Body of pancreas (tissue), 4 donors: ENCODE measurements around the gene IL1RAPL1. TPM values are rescaled to one million over a fixed set of nuclear protein-coding genes. Genes with fewer than 3 reads are reported as not detected.

Experiments used
- ATAC-seq: fragments of 150-250 bp; one replicate; pipeline ENCODE4 v1.9.1; 2016
- DNase-seq, 4 donors: peaks; one replicate each; pipeline ENCODE4 v3.0.0-alpha.2; 2019
- H3K27ac ChIP-seq, 4 donors: fragments of 200-600 bp; sonication (generic); 1 replicate in 3 of 4; 2 replicates in 1 of 4; pipeline versions ENCODE4 v1.5.1 to v1.6.1; 2016 to 2019; ENCODE audit warnings: mild to moderate bottlenecking in 1 of 4, mixed read lengths in 1 of 4, moderate library complexity in 1 of 4
- H3K27me3 ChIP-seq, 2 donors: fragments of 200-600 bp; sonication (generic); one replicate each; pipeline ENCODE4 v1.6.0; 2016; ENCODE audit warnings: mild to moderate bottlenecking in 1 of 2
- H3K36me3 ChIP-seq, 2 donors: fragments of 200-600 bp; sonication (generic); replicated peaks in 1 of 2; 2 replicates each; pipeline ENCODE4 v1.5.1; 2016; ENCODE audit warnings: low read depth in 2 of 2; ENCODE audit not compliant: insufficient read depth in 1 of 2
- H3K4me1 ChIP-seq: fragments of 200-600 bp; sonication (generic); one replicate; pipeline ENCODE4 v1.6.0; 2016
- H3K4me3 ChIP-seq, 2 donors: fragments of 200-600 bp; sonication (generic); 1 replicate in 1 of 2; 2 replicates in 1 of 2; pipeline ENCODE4 v1.5.1; 2016 to 2019
- H3K9me3 ChIP-seq, 3 donors: fragments of 200-600 bp; sonication (generic); 1 replicate in 2 of 3; 2 replicates in 1 of 3; pipeline ENCODE4 v1.5.1; 2016
- CTCF ChIP-seq, 7 experiments: fragments of 450-650 bp in 4 of 7; fragments of 200-600 bp in 3 of 7; sonication (generic) in 3 of 7; IDR thresholded peaks; one replicate each; pipeline ENCODE4 v1.5.1; 2016 to 2019; ENCODE audit warnings: antibody characterized with exemption in 7 of 7
- POLR2A ChIP-seq, 3 donors: fragments of 450-650 bp; IDR thresholded peaks; one replicate each; pipeline ENCODE4 v1.6.1; 2016; ENCODE audit warnings: antibody characterized with exemption in 3 of 3, mild to moderate bottlenecking in 2 of 3
- WGBS, 2 donors: methylation state at CpG; one replicate each; pipeline ENCODE4 v1.1.5; 2017; 5-methylcytosine and 5-hydroxymethylcytosine counted together
- intact Hi-C: fragments of 100-400 bp; cut with DNase I; formaldehyde crosslinking; loops from one replicate; pipeline ENCODE4 v1.15.1; 2023
- total RNA-seq, 2 donors: library from RNA; depleted of rRNA; stranded (reverse); fragments of >200 nt; gene quantifications; one replicate each; pipeline ENCODE4 v1.1.0, GENCODE V29; 2016

The IL1RAPL1 gene
- total RNA-seq, 2 donors from 2014 or later = 0.26 TPM; not detected in 1

GRCh38 chrX:28610746-28611145 lies 23.5 kb downstream of the IL1RAPL1 start:
- no peak for TF ChIP-seq POLR2A (IDR thresholded peaks at IDR 0.05)

GRCh38 chrX:28613558-28613957 lies 26.3 kb downstream of the IL1RAPL1 start:
- no peak for DNase-seq
- Histone ChIP-seq H3K9me3 (no peaks in the 10 kb centered on the region), H3K36me3 (no peaks in the 10 kb centered on the region), H3K4me1 (no peaks in the 10 kb centered on the region), H3K27me3 (no peaks in the 10 kb centered on the region), H3K4me3 (no peak overlapping the region), H3K27ac (no peak overlapping the region)
- 5% methylated on average over 1 of the region's 1 CpG; no CpG with 5 or more reads in 1 of the 2 donors for WGBS, 2 donors
- no peak for ATAC-seq
- intact Hi-C loops = no loop called here
- no peak for TF ChIP-seq POLR2A (IDR thresholded peaks at IDR 0.05)
- no peak for TF ChIP-seq CTCF (IDR thresholded peaks at IDR 0.05)

More at GRCh38 chrX:28610746-28611145, 23.5 kb downstream of the IL1RAPL1 start:
- no peaks in the 10 kb centered on the region for H3K27me3 ChIP-seq
- WGBS, 2 donors = 67 to 76% methylated on average over 1 to 4 of the region's 4 CpGs
- intact Hi-C loops = no loop called here
- ATAC-seq = no peak
- no peak overlapping the region for H3K27ac ChIP-seq
- DNase-seq = no peak
- H3K36me3 ChIP-seq = no peaks in the 10 kb centered on the region
- no peaks in the 10 kb centered on the region for H3K4me1 ChIP-seq
- H3K9me3 ChIP-seq = no peaks in the 10 kb centered on the region
- no peak overlapping the region for H3K4me3 ChIP-seq

- Histone ChIP-seq H3K27me3 (no peaks in the 10 kb centered on the region), H3K36me3 (no peaks in the 10 kb centered on the region), H3K4me3 (no peak overlapping the region), H3K4me1 (no peaks in the 10 kb centered on the region), H3K27ac (no peak overlapping the region), H3K9me3 (no peaks in the 10 kb centered on the region)
- no peak for ATAC-seq
- no peak for DNase-seq
- intact Hi-C loops = no loop called here
- TF ChIP-seq CTCF (IDR thresholded peaks at IDR 0.05) = no peak
- no peak for TF ChIP-seq POLR2A (IDR thresholded peaks at IDR 0.05)
- WGBS, 2 donors = 50 to 52% methylated on average over 2 of the region's 2 CpGs
Measured at GRCh38 chrX:28625223-28625622, 38.0 kb downstream of the IL1RAPL1 start.

- no peak overlapping the region for H3K27ac ChIP-seq
- H3K4me1 ChIP-seq = no peaks in the 10 kb centered on the region
- no peak overlapping the region for H3K4me3 ChIP-seq
- no peaks in the 10 kb centered on the region for H3K27me3 ChIP-seq
- DNase-seq = no peak
- no peaks in the 10 kb centered on the region for H3K9me3 ChIP-seq
- H3K36me3 ChIP-seq = no peaks in the 10 kb centered on the region
- no peak for ATAC-seq
- 90 to 94% methylated on average over 2 of the region's 2 CpGs for WGBS, 2 donors
- intact Hi-C loops = no loop called here
- TF ChIP-seq CTCF (IDR thresholded peaks at IDR 0.05) (no peak), POLR2A (IDR thresholded peaks at IDR 0.05) (no peak)
Measured at GRCh38 chrX:28626515-28626914, 39.3 kb downstream of the IL1RAPL1 start.

GRCh38 chrX:28628120-28628519 lies 40.9 kb downstream of the IL1RAPL1 start:
- Histone ChIP-seq H3K4me3 (no peak overlapping the region), H3K4me1 (no peaks in the 10 kb centered on the region), H3K36me3 (no peaks in the 10 kb centered on the region), H3K9me3 (no peaks in the 10 kb centered on the region), H3K27me3 (no peaks in the 10 kb centered on the region), H3K27ac (no peak overlapping the region)
- DNase-seq (no peak), ATAC-seq (no peak)
- intact Hi-C loops = no loop called here
- no peak for TF ChIP-seq CTCF (IDR thresholded peaks at IDR 0.05)
- no peak for TF ChIP-seq POLR2A (IDR thresholded peaks at IDR 0.05)
